WTC11 (cell line): Measurements from ENCODE around the gene NAALADL2. TPM values are rescaled to one million over a fixed set of nuclear protein-coding genes. Genes with fewer than 3 reads are reported as not detected.

ENCODE experiments used
- ATAC-seq: fragments of 200-7000 bp; cut with Tn5 transposase; 2 replicates; pipeline ENCODE4 v1.10.0; 2021; ENCODE audit warnings: mild to moderate bottlenecking, moderate library complexity
- CTCF ChIA-PET: fragments of 300-600 bp; sonication (Branson Sonifier 250); formaldehyde crosslinking; loops from one replicate; lab custom pipeline; 2021; ENCODE audit warnings: antibody characterized with exemption; lab: Charles Lee
- POLR2A ChIA-PET: fragments of 350-600 bp; sonication (Branson Sonifier 250); formaldehyde crosslinking; loops from one replicate; lab custom pipeline; 2021; ENCODE audit warnings: antibody characterized with exemption; lab: Charles Lee
- DNase-seq: peaks from one replicate; pipeline ENCODE4 v3.0.0; 2021; ENCODE audit warnings: low spot score
- H3K27ac Mint-ChIP-seq: 2 replicates; pipeline ENCODE4 v1.8.0; 2021; ENCODE audit warnings: mixed read lengths
- H3K27me3 Mint-ChIP-seq: 2 replicates; pipeline ENCODE4 v1.8.0; 2021; ENCODE audit warnings: low read depth, mild to moderate bottlenecking, moderate library complexity, mixed read lengths
- H3K36me3 Mint-ChIP-seq: 2 replicates; pipeline ENCODE4 v1.8.0; 2021; ENCODE audit warnings: mixed read lengths
- H3K4me1 Mint-ChIP-seq: 2 replicates; pipeline ENCODE4 v1.8.0; 2022; ENCODE audit warnings: mixed read lengths
- H3K4me3 Mint-ChIP-seq: 2 replicates; pipeline ENCODE4 v1.8.0; 2021; ENCODE audit warnings: mild to moderate bottlenecking, moderate library complexity, mixed read lengths
- H3K9me3 Mint-ChIP-seq: 2 replicates; pipeline ENCODE4 v1.8.0; 2021; ENCODE audit warnings: mixed read lengths
- ATF1 ChIP-seq: sonication (generic); formaldehyde crosslinking; IDR thresholded peaks from 2 replicates; pipeline ENCODE4 v1.8.1; 2023; ENCODE audit warnings: mild to moderate bottlenecking, moderate library complexity, missing genetic modification reagents
- CBFB ChIP-seq: sonication (generic); formaldehyde crosslinking; IDR thresholded peaks from 2 replicates; pipeline ENCODE4 v1.8.1; 2022; ENCODE audit warnings: mild to moderate bottlenecking, low read depth, missing genetic modification reagents
- CDX4 ChIP-seq: fragments of 250-450 bp; sonication (Bioruptor Pico); IDR thresholded peaks from 2 replicates; pipeline ENCODE4 v1.9.0; 2021; ENCODE audit warnings: moderate library complexity, mild to moderate bottlenecking, inconsistent platforms, borderline replicate concordance
- CREB1 ChIP-seq: sonication (generic); formaldehyde crosslinking; IDR thresholded peaks from 2 replicates; pipeline ENCODE4 v1.8.0; 2023; ENCODE audit warnings: mild to moderate bottlenecking, missing genetic modification reagents
- E2F5 ChIP-seq: sonication (generic); formaldehyde crosslinking; IDR thresholded peaks from 2 replicates; pipeline ENCODE4 v1.8.1; 2022; ENCODE audit warnings: mild to moderate bottlenecking, moderate library complexity, missing genetic modification reagents
- FOXJ3 ChIP-seq: sonication (generic); formaldehyde crosslinking; IDR thresholded peaks from 2 replicates; pipeline ENCODE4 v1.9.0; 2021; ENCODE audit warnings: missing genetic modification reagents, mild to moderate bottlenecking, borderline replicate concordance
- FOXK1 ChIP-seq: sonication (generic); formaldehyde crosslinking; IDR thresholded peaks from 2 replicates; pipeline ENCODE4 v1.8.0; 2022; ENCODE audit warnings: mild to moderate bottlenecking, moderate library complexity, missing genetic modification reagents
- GRHL2 ChIP-seq: fragments of 250-450 bp; sonication (Bioruptor Pico); IDR thresholded peaks from 2 replicates; pipeline ENCODE4 v1.8.0; 2022; ENCODE audit warnings: mild to moderate bottlenecking, moderate library complexity; ENCODE audit not compliant: insufficient replicate concordance, severe bottlenecking
- HMGA2 ChIP-seq: fragments of 250-450 bp; sonication (Bioruptor Pico); IDR thresholded peaks from 2 replicates; pipeline ENCODE4 v1.4.0; 2021; ENCODE audit warnings: mild to moderate bottlenecking, moderate library complexity
- IRF1 ChIP-seq: sonication (generic); formaldehyde crosslinking; IDR thresholded peaks from 2 replicates; pipeline ENCODE4 v1.8.0; 2023; ENCODE audit warnings: missing genetic modification reagents
- NFATC4 ChIP-seq: fragments of 250-450 bp; sonication (Bioruptor Pico); IDR thresholded peaks from 2 replicates; pipeline ENCODE4 v1.9.0; 2021; ENCODE audit warnings: mild to moderate bottlenecking
- SOX15 ChIP-seq: fragments of 250-450 bp; sonication (Bioruptor Pico); IDR thresholded peaks from 2 replicates; pipeline ENCODE4 v1.9.0; 2021; ENCODE audit warnings: mild to moderate bottlenecking
- TEAD4 ChIP-seq: sonication (generic); formaldehyde crosslinking; IDR thresholded peaks from 2 replicates; pipeline ENCODE4 v1.8.0; 2022; ENCODE audit warnings: mild to moderate bottlenecking, missing genetic modification reagents
- ZBTB43 ChIP-seq: sonication (generic); formaldehyde crosslinking; IDR thresholded peaks from 2 replicates; pipeline ENCODE4 v1.8.1; 2023; ENCODE audit warnings: mild to moderate bottlenecking, missing genetic modification reagents
- ZNF423 ChIP-seq: fragments of 250-450 bp; sonication (Bioruptor Pico); IDR thresholded peaks from 2 replicates; pipeline ENCODE4 v2.1.2; 2022; ENCODE audit warnings: mild to moderate bottlenecking, moderate library complexity
- ZNF671 ChIP-seq: fragments of 250-450 bp; sonication (Bioruptor Pico); IDR thresholded peaks from 2 replicates; pipeline ENCODE4 v1.8.0; 2021; ENCODE audit warnings: mild to moderate bottlenecking
- total RNA-seq: library from RNA; stranded (reverse); gene quantifications from 3 replicates; pipeline ENCODE4 v1.2.3, GENCODE V29; 2021
- TF ChIP-seq, protein P1 (sequence below): sonication (generic); formaldehyde crosslinking; IDR thresholded peaks from 2 replicates; pipeline ENCODE4 v1.8.1; 2023; ENCODE audit warnings: mild to moderate bottlenecking, missing genetic modification reagents, borderline replicate concordance
- TF ChIP-seq, protein P2 (sequence below): sonication (generic); formaldehyde crosslinking; IDR thresholded peaks from 2 replicates; pipeline ENCODE4 v1.8.0; 2023; ENCODE audit warnings: missing genetic modification reagents, mild to moderate bottlenecking, borderline replicate concordance
- TF ChIP-seq, protein P3 (sequence below): sonication (generic); formaldehyde crosslinking; IDR thresholded peaks from 2 replicates; pipeline ENCODE4 v1.8.0; 2023; ENCODE audit warnings: mild to moderate bottlenecking, missing genetic modification reagents

The NAALADL2 gene
- total RNA-seq, 1 experiment from 2014 or later: 1.2 TPM

DNA sequence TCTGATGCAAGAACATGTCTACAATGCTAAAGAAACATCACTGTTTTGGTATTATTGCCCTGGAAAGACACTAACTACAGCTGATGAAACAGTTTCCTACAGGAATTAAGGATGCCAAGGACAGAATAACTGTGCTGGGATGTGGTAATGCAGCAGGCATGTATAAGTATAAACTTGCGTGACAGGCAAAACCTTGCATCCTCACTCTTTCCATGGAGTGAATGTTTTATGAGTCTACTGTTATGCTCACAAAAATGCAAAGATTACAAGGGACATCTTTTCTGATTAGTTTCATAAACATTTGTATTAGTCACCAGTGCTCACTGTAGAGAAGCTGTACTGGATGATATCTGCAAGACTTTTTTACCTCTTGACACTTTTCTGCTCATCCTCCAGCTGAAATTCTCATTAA, 143.6 kb downstream of the NAALADL2 start:
- TF ChIP-seq FOXK1: no peak
- Mint-ChIP-seq H3K4me1 (no peaks in the 10 kb centered on the region), H3K27me3 (no peaks in the 10 kb centered on the region), H3K36me3 (no peaks in the 10 kb centered on the region), H3K9me3 (no peaks in the 10 kb centered on the region), H3K4me3 (no peak overlapping the region), H3K27ac (no peak overlapping the region)
- ChIA-PET CTCF (no interaction called here), POLR2A (no interaction called here)
- ATAC-seq: no peak
- no peak for DNase-seq

GRCh38 chr3:175003590-175003989, 144.5 kb downstream of the NAALADL2 start:
- Mint-ChIP-seq H3K27me3 (no peaks in the 10 kb centered on the region), H3K4me1 (no peaks in the 10 kb centered on the region), H3K36me3 (no peaks in the 10 kb centered on the region), H3K27ac (no peak overlapping the region), H3K9me3 (no peaks in the 10 kb centered on the region), H3K4me3 (no peak overlapping the region)
- ChIA-PET CTCF (no interaction called here), POLR2A (no interaction called here)
- ATAC-seq: no peak
- no peak for DNase-seq
- TF ChIP-seq SOX15 (CRISPR knock-in tag) (no peak), TEAD4 (no peak), ZBTB43 (CRISPR knock-in tag) (no peak), HMGA2 (no peak), NFATC4 (CRISPR knock-in tag) (no peak), ZNF423 (CRISPR knock-in tag) (no peak), CREB1 (CRISPR knock-in tag) (no peak), CBFB (no peak), ZNF671 (no peak)
- TF ChIP-seq, protein P1, sequence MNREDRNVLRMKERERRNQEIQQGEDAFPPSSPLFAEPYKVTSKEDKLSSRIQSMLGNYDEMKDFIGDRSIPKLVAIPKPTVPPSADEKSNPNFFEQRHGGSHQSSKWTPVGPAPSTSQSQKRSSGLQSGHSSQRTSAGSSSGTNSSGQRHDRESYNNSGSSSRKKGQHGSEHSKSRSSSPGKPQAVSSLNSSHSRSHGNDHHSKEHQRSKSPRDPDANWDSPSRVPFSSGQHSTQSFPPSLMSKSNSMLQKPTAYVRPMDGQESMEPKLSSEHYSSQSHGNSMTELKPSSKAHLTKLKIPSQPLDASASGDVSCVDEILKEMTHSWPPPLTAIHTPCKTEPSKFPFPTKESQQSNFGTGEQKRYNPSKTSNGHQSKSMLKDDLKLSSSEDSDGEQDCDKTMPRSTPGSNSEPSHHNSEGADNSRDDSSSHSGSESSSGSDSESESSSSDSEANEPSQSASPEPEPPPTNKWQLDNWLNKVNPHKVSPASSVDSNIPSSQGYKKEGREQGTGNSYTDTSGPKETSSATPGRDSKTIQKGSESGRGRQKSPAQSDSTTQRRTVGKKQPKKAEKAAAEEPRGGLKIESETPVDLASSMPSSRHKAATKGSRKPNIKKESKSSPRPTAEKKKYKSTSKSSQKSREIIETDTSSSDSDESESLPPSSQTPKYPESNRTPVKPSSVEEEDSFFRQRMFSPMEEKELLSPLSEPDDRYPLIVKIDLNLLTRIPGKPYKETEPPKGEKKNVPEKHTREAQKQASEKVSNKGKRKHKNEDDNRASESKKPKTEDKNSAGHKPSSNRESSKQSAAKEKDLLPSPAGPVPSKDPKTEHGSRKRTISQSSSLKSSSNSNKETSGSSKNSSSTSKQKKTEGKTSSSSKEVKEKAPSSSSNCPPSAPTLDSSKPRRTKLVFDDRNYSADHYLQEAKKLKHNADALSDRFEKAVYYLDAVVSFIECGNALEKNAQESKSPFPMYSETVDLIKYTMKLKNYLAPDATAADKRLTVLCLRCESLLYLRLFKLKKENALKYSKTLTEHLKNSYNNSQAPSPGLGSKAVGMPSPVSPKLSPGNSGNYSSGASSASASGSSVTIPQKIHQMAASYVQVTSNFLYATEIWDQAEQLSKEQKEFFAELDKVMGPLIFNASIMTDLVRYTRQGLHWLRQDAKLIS (CRISPR knock-in tag): no peak
- TF ChIP-seq, protein P2, sequence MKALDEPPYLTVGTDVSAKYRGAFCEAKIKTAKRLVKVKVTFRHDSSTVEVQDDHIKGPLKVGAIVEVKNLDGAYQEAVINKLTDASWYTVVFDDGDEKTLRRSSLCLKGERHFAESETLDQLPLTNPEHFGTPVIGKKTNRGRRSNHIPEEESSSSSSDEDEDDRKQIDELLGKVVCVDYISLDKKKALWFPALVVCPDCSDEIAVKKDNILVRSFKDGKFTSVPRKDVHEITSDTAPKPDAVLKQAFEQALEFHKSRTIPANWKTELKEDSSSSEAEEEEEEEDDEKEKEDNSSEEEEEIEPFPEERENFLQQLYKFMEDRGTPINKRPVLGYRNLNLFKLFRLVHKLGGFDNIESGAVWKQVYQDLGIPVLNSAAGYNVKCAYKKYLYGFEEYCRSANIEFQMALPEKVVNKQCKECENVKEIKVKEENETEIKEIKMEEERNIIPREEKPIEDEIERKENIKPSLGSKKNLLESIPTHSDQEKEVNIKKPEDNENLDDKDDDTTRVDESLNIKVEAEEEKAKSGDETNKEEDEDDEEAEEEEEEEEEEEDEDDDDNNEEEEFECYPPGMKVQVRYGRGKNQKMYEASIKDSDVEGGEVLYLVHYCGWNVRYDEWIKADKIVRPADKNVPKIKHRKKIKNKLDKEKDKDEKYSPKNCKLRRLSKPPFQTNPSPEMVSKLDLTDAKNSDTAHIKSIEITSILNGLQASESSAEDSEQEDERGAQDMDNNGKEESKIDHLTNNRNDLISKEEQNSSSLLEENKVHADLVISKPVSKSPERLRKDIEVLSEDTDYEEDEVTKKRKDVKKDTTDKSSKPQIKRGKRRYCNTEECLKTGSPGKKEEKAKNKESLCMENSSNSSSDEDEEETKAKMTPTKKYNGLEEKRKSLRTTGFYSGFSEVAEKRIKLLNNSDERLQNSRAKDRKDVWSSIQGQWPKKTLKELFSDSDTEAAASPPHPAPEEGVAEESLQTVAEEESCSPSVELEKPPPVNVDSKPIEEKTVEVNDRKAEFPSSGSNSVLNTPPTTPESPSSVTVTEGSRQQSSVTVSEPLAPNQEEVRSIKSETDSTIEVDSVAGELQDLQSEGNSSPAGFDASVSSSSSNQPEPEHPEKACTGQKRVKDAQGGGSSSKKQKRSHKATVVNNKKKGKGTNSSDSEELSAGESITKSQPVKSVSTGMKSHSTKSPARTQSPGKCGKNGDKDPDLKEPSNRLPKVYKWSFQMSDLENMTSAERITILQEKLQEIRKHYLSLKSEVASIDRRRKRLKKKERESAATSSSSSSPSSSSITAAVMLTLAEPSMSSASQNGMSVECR (CRISPR knock-in tag): no peak

DNA sequence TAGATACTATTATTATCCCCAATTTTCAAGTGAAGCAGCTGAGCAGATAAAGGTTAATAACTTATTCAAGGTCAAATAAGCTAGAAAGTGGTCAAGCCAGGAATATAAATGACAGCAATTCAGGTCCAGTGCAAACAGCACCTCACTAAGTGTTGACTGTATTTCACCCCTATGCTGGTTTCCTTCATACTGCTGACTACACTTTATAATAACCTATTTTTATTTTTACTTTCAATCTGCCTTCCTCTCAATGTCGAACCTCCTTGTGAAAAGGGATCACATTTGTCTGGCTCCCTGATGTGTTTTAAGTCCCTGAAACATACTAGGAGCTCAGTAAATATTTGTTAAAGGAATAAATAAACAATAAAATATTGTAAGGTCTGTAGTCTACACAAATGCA, 146.1 kb downstream of the NAALADL2 start:
- no peaks in the 10 kb centered on the region for H3K36me3 Mint-ChIP-seq
- ChIA-PET CTCF (no interaction called here), POLR2A (no interaction called here)
- DNase-seq (no peak), ATAC-seq (no peak)
- no peak overlapping the region for H3K27ac Mint-ChIP-seq
- no peaks in the 10 kb centered on the region for H3K27me3 Mint-ChIP-seq
- H3K9me3 Mint-ChIP-seq: no peaks in the 10 kb centered on the region
- no peaks in the 10 kb centered on the region for H3K4me1 Mint-ChIP-seq
- no peak overlapping the region for H3K4me3 Mint-ChIP-seq
- TF ChIP-seq ATF1 (no peak), FOXJ3 (CRISPR knock-in tag) (no peak), IRF1 (no peak), GRHL2 (CRISPR knock-in tag) (no peak), TEAD4 (no peak), CDX4 (CRISPR knock-in tag) (no peak), E2F5 (no peak)
- TF ChIP-seq, protein P3, sequence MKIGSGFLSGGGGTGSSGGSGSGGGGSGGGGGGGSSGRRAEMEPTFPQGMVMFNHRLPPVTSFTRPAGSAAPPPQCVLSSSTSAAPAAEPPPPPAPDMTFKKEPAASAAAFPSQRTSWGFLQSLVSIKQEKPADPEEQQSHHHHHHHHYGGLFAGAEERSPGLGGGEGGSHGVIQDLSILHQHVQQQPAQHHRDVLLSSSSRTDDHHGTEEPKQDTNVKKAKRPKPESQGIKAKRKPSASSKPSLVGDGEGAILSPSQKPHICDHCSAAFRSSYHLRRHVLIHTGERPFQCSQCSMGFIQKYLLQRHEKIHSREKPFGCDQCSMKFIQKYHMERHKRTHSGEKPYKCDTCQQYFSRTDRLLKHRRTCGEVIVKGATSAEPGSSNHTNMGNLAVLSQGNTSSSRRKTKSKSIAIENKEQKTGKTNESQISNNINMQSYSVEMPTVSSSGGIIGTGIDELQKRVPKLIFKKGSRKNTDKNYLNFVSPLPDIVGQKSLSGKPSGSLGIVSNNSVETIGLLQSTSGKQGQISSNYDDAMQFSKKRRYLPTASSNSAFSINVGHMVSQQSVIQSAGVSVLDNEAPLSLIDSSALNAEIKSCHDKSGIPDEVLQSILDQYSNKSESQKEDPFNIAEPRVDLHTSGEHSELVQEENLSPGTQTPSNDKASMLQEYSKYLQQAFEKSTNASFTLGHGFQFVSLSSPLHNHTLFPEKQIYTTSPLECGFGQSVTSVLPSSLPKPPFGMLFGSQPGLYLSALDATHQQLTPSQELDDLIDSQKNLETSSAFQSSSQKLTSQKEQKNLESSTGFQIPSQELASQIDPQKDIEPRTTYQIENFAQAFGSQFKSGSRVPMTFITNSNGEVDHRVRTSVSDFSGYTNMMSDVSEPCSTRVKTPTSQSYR (CRISPR knock-in tag): no peak
